Omental fat pad (tissue), 4 donors: ENCODE data around the gene IGSF21. TPM values are rescaled to one million over a fixed set of nuclear protein-coding genes. Genes with fewer than 3 reads are reported as not detected.
"Not testable (repeated sequence)": the region's sequence is repeated elsewhere in the genome, so short reads cannot be mapped to it uniquely, and the experiment has no call there.

ENCODE experiments used
- ATAC-seq: fragments of 150-250 bp; one replicate; pipeline ENCODE4 v1.9.1; 2016; ENCODE audit warnings: mild to moderate bottlenecking, moderate library complexity; ENCODE audit not compliant: low FRiP score
- DNase-seq: peaks from one replicate; pipeline ENCODE4 v3.0.0-alpha.2; 2019; ENCODE audit warnings: low spot score
- CTCF ChIP-seq, 3 donors: fragments of 450-650 bp; IDR thresholded peaks; one replicate each; pipeline ENCODE4 v1.5.1; 2016 to 2017; ENCODE audit warnings: antibody characterized with exemption in 3 of 3, mild to moderate bottlenecking in 3 of 3, moderate library complexity in 2 of 3
- total RNA-seq, 4 donors: library from RNA; depleted of rRNA; stranded (reverse); fragments of >200 nt; gene quantifications; one replicate each; pipeline ENCODE4 v1.1.0, GENCODE V29; 2016

Gene IGSF21
- total RNA-seq, 4 donors from 2014 or later: 0.56 to 7.8 (median 7.4) TPM; not detected in 1

GRCh38 chr1:18414321-18414720, 306.7 kb downstream of the IGSF21 start:
- TF ChIP-seq CTCF (IDR thresholded peaks at IDR 0.05): no peak
- no peak for DNase-seq
- ATAC-seq: no peak

- no peak for DNase-seq
- TF ChIP-seq CTCF (IDR thresholded peaks at IDR 0.05): no peak
- ATAC-seq: no peak
These were observed 307.4 kb downstream of the IGSF21 start for GRCh38 chr1:18414872-18415447.

GRCh38 chr1:18415448-18416027, 307.9 kb downstream of the IGSF21 start:
- TF ChIP-seq CTCF (IDR thresholded peaks at IDR 0.05): no peak
- no peak for ATAC-seq
- no peak for DNase-seq

- DNase-seq, ATAC-seq: not testable (repeated sequence)
These were observed 308.5 kb downstream of the IGSF21 start for GRCh38 chr1:18416126-18416525.

- TF ChIP-seq CTCF (IDR thresholded peaks at IDR 0.05): no peak
These were observed 310.0 kb downstream of the IGSF21 start for GRCh38 chr1:18417316-18418269.

GRCh38 chr1:18419113-18419844, 311.7 kb downstream of the IGSF21 start:
- no peak for ATAC-seq
- TF ChIP-seq CTCF (IDR thresholded peaks at IDR 0.05): no peak
- no peak for DNase-seq

More at GRCh38 chr1:18417316-18418269, 310.0 kb downstream of the IGSF21 start:
- no peak for DNase-seq
- ATAC-seq: no peak

- no peak for TF ChIP-seq CTCF (IDR thresholded peaks at IDR 0.05)
- ATAC-seq: no peak
- no peak for DNase-seq
These were observed 312.2 kb downstream of the IGSF21 start for GRCh38 chr1:18419845-18420184.
